NCI-H1930 (cell line): ENCODE measurements around the gene IPO4.

ENCODE experiments used
- DNase-seq, 2 experiments: peaks; one replicate each; lab custom pipeline; 2025; lab: John Stamatoyannopoulos, UW

The IPO4 gene

DNA sequence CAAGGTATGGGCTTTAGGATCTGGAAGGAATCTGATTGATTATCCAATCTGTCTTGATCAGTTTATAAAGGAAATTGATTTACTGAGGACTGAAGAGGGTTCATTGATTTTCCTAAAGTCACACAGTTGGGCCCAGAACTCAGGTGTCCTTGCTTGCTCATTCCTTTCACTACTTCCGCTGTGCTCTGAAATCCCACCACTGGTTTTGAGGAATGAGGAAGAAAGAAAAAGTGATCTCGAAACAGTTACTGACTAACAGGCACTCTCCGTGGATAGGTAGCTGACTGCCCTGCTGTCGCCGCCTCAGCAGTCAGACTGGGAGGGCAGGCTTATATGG is 58.3 kb downstream of the IPO4 start, which contains the start of gene FITM1:
Gene FITM1 (plus strand): TSS at position 280 of the 337 bp plus-strand sequence. CDS start 905 bp downstream, outside the sequence.
- no peak for DNase-seq
